Caco-2 (cell line): Measurements from ENCODE around the gene DPYSL5. TPM values are rescaled to one million over a fixed set of nuclear protein-coding genes. Genes with fewer than 3 reads are reported as not detected.

Source experiments
- BruUV-seq: library from RNA; stranded (reverse); fragments of 400-500 nt; replicated peaks from 2 replicates; lab custom pipeline; 2021; lab: Mats Ljungman, UMichigan
- CTCF ChIA-PET: fragments of 300-600 bp; sonication (Branson Sonifier 250); formaldehyde crosslinking; loops from one replicate; lab custom pipeline; 2022; ENCODE audit warnings: antibody characterized with exemption; lab: Charles Lee
- POLR2A ChIA-PET: fragments of 300-600 bp; sonication (Branson Sonifier 250); formaldehyde crosslinking; loops from one replicate; lab custom pipeline; 2022; ENCODE audit warnings: antibody characterized with exemption; lab: Charles Lee
- DNase-seq, 2 experiments: peaks; one replicate each; pipeline versions ENCODE4 v3.0.0 to v3.0.0-alpha.2; 2020 to 2022
- H3K27me3 ChIP-seq: replicated peaks from 2 replicates; pipeline ENCODE4 v1.6.0; 2011; ENCODE audit warnings: low read length; ENCODE audit not compliant: control insufficient read depth, insufficient read depth
- H3K36me3 ChIP-seq: 2 replicates; pipeline ENCODE4 v1.5.1; 2011; ENCODE audit warnings: low read length; ENCODE audit not compliant: control insufficient read depth, insufficient read depth
- H3K4me1 ChIP-seq: fragments of 250-450 bp; sonication (Bioruptor Pico); 2 replicates; pipeline ENCODE4 v1.5.1; 2020; ENCODE audit warnings: mild to moderate bottlenecking
- H3K4me3 ChIP-seq: 2 replicates; pipeline ENCODE4 v1.5.1; 2011; ENCODE audit warnings: low read depth, mild to moderate bottlenecking, control low read depth, low read length
- H3K9me3 ChIP-seq: fragments of 250-450 bp; sonication (Bioruptor Pico); 2 replicates; pipeline ENCODE4 v1.5.1; 2020; ENCODE audit warnings: mild to moderate bottlenecking, moderate library complexity
- H3K27ac Mint-ChIP-seq: one replicate; pipeline ENCODE4 v1.8.0; 2022; ENCODE audit warnings: mixed read lengths; ENCODE audit not compliant: unreplicated experiment
- H3K27me3 Mint-ChIP-seq: one replicate; pipeline ENCODE4 v1.8.0; 2022; ENCODE audit warnings: mixed read lengths; ENCODE audit not compliant: insufficient read depth, unreplicated experiment
- H3K36me3 Mint-ChIP-seq: one replicate; pipeline ENCODE4 v1.8.0; 2022; ENCODE audit warnings: mild to moderate bottlenecking, mixed read lengths; ENCODE audit not compliant: insufficient read depth, unreplicated experiment
- H3K4me1 Mint-ChIP-seq: one replicate; pipeline ENCODE4 v1.8.0; 2022; ENCODE audit warnings: low read depth, mixed read lengths; ENCODE audit not compliant: unreplicated experiment
- H3K4me3 Mint-ChIP-seq: one replicate; pipeline ENCODE4 v1.8.0; 2022; ENCODE audit warnings: mild to moderate bottlenecking, moderate library complexity, mixed read lengths; ENCODE audit not compliant: unreplicated experiment
- H3K9me3 Mint-ChIP-seq: one replicate; pipeline ENCODE4 v1.8.0; 2022; ENCODE audit warnings: mixed read lengths; ENCODE audit not compliant: unreplicated experiment
- CTCF ChIP-seq, 2 experiments: fragments of 200-600 bp in 1 of 2; IDR thresholded peaks; 1 replicate in 1 of 2; 2 replicates in 1 of 2; pipeline versions ENCODE4 v1.5.1 to v1.8.0; 2011 to 2022; ENCODE audit warnings: antibody characterized with exemption in 1 of 2, control low read depth in 1 of 2, inconsistent platforms in 1 of 2, low read depth in 1 of 2, low read length in 1 of 2, mild to moderate bottlenecking in 1 of 2, moderate library complexity in 1 of 2; ENCODE audit not compliant: insufficient read depth in 1 of 2, severe bottlenecking in 1 of 2, unreplicated experiment in 1 of 2
- intact Hi-C: fragments of 100-400 bp; cut with micrococcal nuclease; formaldehyde crosslinking; loops from one replicate; pipeline ENCODE4 v1.10.0; 2022; ENCODE audit not compliant: unreplicated experiment
- total RNA-seq: library from RNA; stranded (reverse); gene quantifications from 2 replicates; pipeline ENCODE4 v1.2.3, GENCODE V29; 2022

DPYSL5 gene
- total RNA-seq, 1 experiment from 2014 or later: 2.4 TPM

- Mint-ChIP-seq H3K27me3 (peaks cover 16% of the 10 kb centered on the region), H3K27ac (no peak overlapping the region), H3K9me3 (no peaks in the 10 kb centered on the region), H3K4me1 (no peaks in the 10 kb centered on the region), H3K36me3 (no peaks in the 10 kb centered on the region), H3K4me3 (no peak overlapping the region)
- DNase-seq: no peak
- H3K27me3 ChIP-seq: no peaks in the 10 kb centered on the region; the same call in none of the 2 replicates
- ChIA-PET POLR2A (no interaction called here), CTCF (no interaction called here)
- peaks cover 20% of the 10 kb centered on the region for H3K4me1 ChIP-seq
- H3K9me3 ChIP-seq: no peaks in the 10 kb centered on the region
- TF ChIP-seq CTCF (IDR thresholded peaks at IDR 0.05; ENCODE audit: insufficient read depth in 1 of 2, low read depth in 1 of 2, low read length in 1 of 2, severe bottlenecking in 1 of 2, unreplicated experiment in 1 of 2): no peak
- BruUV-seq: no TSS peak
- intact Hi-C loops: no loop called here
- no peak overlapping the region for H3K4me3 ChIP-seq
- no peaks in the 10 kb centered on the region for H3K36me3 ChIP-seq
Measured at GRCh38 chr2:26852405-26853306, 4.7 kb downstream of the DPYSL5 start.

GRCh38 chr2:26853751-26854150 lies 5.8 kb downstream of the DPYSL5 start:
- POLR2A ChIA-PET: no interaction called here
- intact Hi-C loops: no loop called here
- no peaks in the 10 kb centered on the region; the same call in none of the 2 replicates for H3K27me3 ChIP-seq

More at GRCh38 chr2:26853751-26854150, 5.8 kb downstream of the DPYSL5 start:
- Histone ChIP-seq H3K4me3 (no peak overlapping the region), H3K9me3 (no peaks in the 10 kb centered on the region), H3K36me3 (no peaks in the 10 kb centered on the region), H3K4me1 (peaks cover 12% of the 10 kb centered on the region)
- CTCF ChIA-PET: no interaction called here
- TF ChIP-seq CTCF (IDR thresholded peaks at IDR 0.05; ENCODE audit: insufficient read depth in 1 of 2, low read depth in 1 of 2, low read length in 1 of 2, severe bottlenecking in 1 of 2, unreplicated experiment in 1 of 2): no peak
- Mint-ChIP-seq H3K4me3 (no peak overlapping the region), H3K9me3 (no peaks in the 10 kb centered on the region), H3K4me1 (no peaks in the 10 kb centered on the region), H3K27ac (no peak overlapping the region), H3K27me3 (peaks cover 17% of the 10 kb centered on the region), H3K36me3 (no peaks in the 10 kb centered on the region)
- no TSS peak for BruUV-seq
- no peak for DNase-seq
